A673 (cell line): ENCODE results near the gene THNSL1. TPM values are rescaled to one million over a fixed set of nuclear protein-coding genes. Genes with fewer than 3 reads are reported as not detected.

Experiments
- BruUV-seq: library from RNA; stranded (reverse); fragments of 400-500 nt; replicated peaks from 2 replicates; lab custom pipeline; 2021; lab: Mats Ljungman, UMichigan
- CTCF ChIA-PET: fragments of 300-600 bp; sonication (Branson Sonifier 250); formaldehyde crosslinking; loops from one replicate; lab custom pipeline; 2022; ENCODE audit warnings: antibody characterized with exemption; lab: Charles Lee
- POLR2A ChIA-PET: fragments of 300-600 bp; sonication (Branson Sonifier 250); formaldehyde crosslinking; loops from one replicate; lab custom pipeline; 2022; ENCODE audit warnings: antibody characterized with exemption; ENCODE audit not compliant: low non-redundant PET; lab: Charles Lee
- DNase-seq: peaks from one replicate; pipeline ENCODE4 v3.0.0-alpha.2; 2015; ENCODE audit warnings: low spot score
- H3K27ac ChIP-seq: fragments of 200-600 bp; sonication (generic); 2 replicates; pipeline ENCODE4 v1.5.1; 2016; ENCODE audit warnings: mixed run types, low read depth, mild to moderate bottlenecking, mixed read lengths, antibody characterized with exemption, low read length; ENCODE audit not compliant: poor library complexity, severe bottlenecking
- H3K27me3 ChIP-seq: fragments of 200-600 bp; sonication (generic); replicated peaks from 2 replicates; pipeline ENCODE4 v1.6.1; 2017; ENCODE audit warnings: mixed run types, low read depth, mild to moderate bottlenecking, mixed read lengths, antibody characterized with exemption, low read length; ENCODE audit not compliant: insufficient read depth, poor library complexity
- H3K36me3 ChIP-seq: fragments of 200-600 bp; sonication (generic); 2 replicates; pipeline ENCODE4 v1.6.1; 2016; ENCODE audit warnings: mixed run types, mild to moderate bottlenecking, mixed read lengths, antibody characterized with exemption, low read length; ENCODE audit not compliant: insufficient read depth, poor library complexity, severe bottlenecking
- H3K4me1 ChIP-seq: fragments of 200-600 bp; sonication (generic); 2 replicates; pipeline ENCODE4 v1.6.1; 2017; ENCODE audit warnings: mixed run types, mild to moderate bottlenecking, mixed read lengths, antibody characterized with exemption, low read length; ENCODE audit not compliant: insufficient read depth, poor library complexity, severe bottlenecking
- H3K4me3 ChIP-seq: fragments of 200-600 bp; sonication (generic); 2 replicates; pipeline ENCODE4 v1.5.1; 2016; ENCODE audit warnings: low read depth, mixed run types, mild to moderate bottlenecking, mixed read lengths, low read length; ENCODE audit not compliant: poor library complexity, severe bottlenecking
- H3K9me3 ChIP-seq: fragments of 200-600 bp; sonication (generic); 2 replicates; pipeline ENCODE4 v1.6.1; 2016; ENCODE audit warnings: mixed run types, low read depth, mild to moderate bottlenecking, mixed read lengths, antibody characterized with exemption, low read length; ENCODE audit not compliant: poor library complexity, severe bottlenecking
- CTCF ChIP-seq: fragments of 300-800, 200-600 bp; sonication (generic); conservative IDR thresholded peaks from 2 replicates; pipeline ENCODE4 v1.5.1; 2017; ENCODE audit warnings: low read depth, mild to moderate bottlenecking, antibody characterized with exemption, low read length, moderate library complexity, mixed read lengths
- EZH2 ChIP-seq: fragments of 200-600 bp; sonication (generic); IDR thresholded peaks from 2 replicates; pipeline ENCODE4 v1.6.1; 2017; ENCODE audit warnings: borderline replicate concordance, low read depth, mild to moderate bottlenecking, mixed read lengths, antibody characterized with exemption, low read length; ENCODE audit not compliant: poor library complexity, severe bottlenecking
- intact Hi-C: fragments of 100-400 bp; cut with micrococcal nuclease; formaldehyde crosslinking; loops from one replicate; pipeline ENCODE4 v1.10.0; 2022; ENCODE audit not compliant: unreplicated experiment
- total RNA-seq: library from RNA; stranded (reverse); gene quantifications from 2 replicates; pipeline ENCODE4 v1.2.3, GENCODE V29; 2021

The THNSL1 gene
- total RNA-seq, 1 experiment from 2014 or later: 7.1 TPM

GRCh38 chr10:25063157-25063556 is 46.7 kb downstream of the THNSL1 start:
- Histone ChIP-seq H3K36me3 (no peaks in the 10 kb centered on the region), H3K9me3 (no peaks in the 10 kb centered on the region), H3K4me1 (no peaks in the 10 kb centered on the region), H3K27me3 (no peaks in the 10 kb centered on the region), H3K4me3 (no peak overlapping the region), H3K27ac (no peak overlapping the region)
- POLR2A ChIA-PET: no interaction called here
- intact Hi-C loops: no loop called here
- TF ChIP-seq CTCF: no peak
- no peak for TF ChIP-seq EZH2
- CTCF ChIA-PET: interaction anchor here (0.7 kb wide), 1 partner anchor 445 kb away, joined by 3 read pairs; no protein-coding TSS in a partner anchor
- no peak for DNase-seq
- no TSS peak for BruUV-seq

GRCh38 chr10:25063644-25064043 is 47.2 kb downstream of the THNSL1 start:
- no peaks in the 10 kb centered on the region for H3K4me1 ChIP-seq
- DNase-seq: no peak
- H3K27ac ChIP-seq: no peak overlapping the region
- intact Hi-C loops: no loop called here
- ChIA-PET CTCF (no interaction called here), POLR2A (no interaction called here)
- H3K9me3 ChIP-seq: no peaks in the 10 kb centered on the region
- H3K27me3 ChIP-seq: no peaks in the 10 kb centered on the region
- no peaks in the 10 kb centered on the region for H3K36me3 ChIP-seq
- BruUV-seq: no TSS peak
- no peak for TF ChIP-seq CTCF
- TF ChIP-seq EZH2: no peak
- no peak overlapping the region for H3K4me3 ChIP-seq

GRCh38 chr10:25064401-25064800 is 48.0 kb downstream of the THNSL1 start:
- Histone ChIP-seq H3K36me3 (no peaks in the 10 kb centered on the region), H3K27ac (no peak overlapping the region), H3K27me3 (no peaks in the 10 kb centered on the region), H3K4me1 (no peaks in the 10 kb centered on the region), H3K4me3 (no peak overlapping the region), H3K9me3 (no peaks in the 10 kb centered on the region)
- no peak for DNase-seq
- no TSS peak for BruUV-seq
- TF ChIP-seq EZH2 (no peak), CTCF (no peak)
- CTCF ChIA-PET: no interaction called here
- intact Hi-C loops: no loop called here
- POLR2A ChIA-PET: no interaction called here
